NT2/D1 (cell line): ENCODE results near the gene TRIM43.
"Not testable (repeated sequence)": the region's sequence is repeated elsewhere in the genome, so short reads cannot be mapped to it uniquely, and the experiment has no call there.

Source experiments
- YY1 ChIP-seq: IDR thresholded peaks from 2 replicates; pipeline ENCODE4 v1.6.1; 2011; ENCODE audit not compliant: insufficient read length, insufficient read depth
- ZNF274 ChIP-seq: IDR thresholded peaks from 2 replicates; pipeline ENCODE4 v1.6.1; 2011; ENCODE audit warnings: mild to moderate bottlenecking, low read depth, low read length

DNA sequence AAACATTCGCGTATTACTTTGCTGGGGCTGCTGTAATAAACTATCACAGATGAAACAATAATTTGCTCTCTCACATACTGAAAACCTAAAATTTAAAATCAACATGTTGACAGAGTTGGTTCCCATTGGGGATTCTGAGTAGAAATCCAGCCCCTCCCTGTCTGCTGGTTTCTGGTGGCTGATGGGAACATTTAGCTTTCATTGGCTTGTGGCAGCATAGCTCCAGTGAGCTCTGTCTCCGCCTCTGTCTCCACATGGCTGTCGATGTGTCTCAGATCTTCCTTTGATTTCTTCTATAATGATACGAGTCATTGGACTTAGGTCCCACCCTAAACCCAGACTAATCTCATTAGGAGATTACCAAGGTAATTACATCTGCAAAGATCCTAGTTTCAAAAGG is 30.9 kb downstream of the TRIM43 start:
- TF ChIP-seq YY1, ZNF274: not testable (repeated sequence)
